H9 (cell line): ENCODE measurements around the gene APOL5. TPM values are rescaled to one million over a fixed set of nuclear protein-coding genes. Genes with fewer than 3 reads are reported as not detected.

ENCODE experiments used
- DNase-seq: peaks from one replicate; pipeline ENCODE4 v3.0.0-alpha.2; 2017
- H2AFZ ChIP-seq: one replicate; pipeline ENCODE4 v1.6.1; 2013; ENCODE audit warnings: mild to moderate bottlenecking, low read length, control low read depth, moderate library complexity
- H2AK5ac ChIP-seq: 2 replicates; pipeline ENCODE4 v1.6.1; 2013; ENCODE audit warnings: low read length, control low read depth, mixed read lengths; ENCODE audit not compliant: insufficient read length
- H2BK120ac ChIP-seq: one replicate; pipeline ENCODE4 v1.6.1; 2013; ENCODE audit warnings: low read depth, mild to moderate bottlenecking, low read length, control low read depth, inconsistent platforms; ENCODE audit not compliant: poor library complexity, severe bottlenecking
- H2BK12ac ChIP-seq: 2 replicates; pipeline ENCODE4 v1.6.1; 2013; ENCODE audit warnings: low read length, control low read depth, mixed read lengths, low read depth; ENCODE audit not compliant: insufficient read length
- H2BK15ac ChIP-seq: 2 replicates; pipeline ENCODE4 v1.6.1; 2013; ENCODE audit warnings: low read depth, low read length, control low read depth
- H2BK20ac ChIP-seq: one replicate; pipeline ENCODE4 v1.6.1; 2013; ENCODE audit warnings: low read depth, mild to moderate bottlenecking, low read length, control low read depth, inconsistent platforms; ENCODE audit not compliant: poor library complexity, severe bottlenecking
- H2BK5ac ChIP-seq: 2 replicates; pipeline ENCODE4 v1.6.1; 2013; ENCODE audit warnings: low read length, control low read depth, mixed read lengths; ENCODE audit not compliant: insufficient read length
- H3K14ac ChIP-seq: 2 replicates; pipeline ENCODE4 v1.6.1; 2013; ENCODE audit warnings: low read length, control low read depth; ENCODE audit not compliant: insufficient read depth
- H3K18ac ChIP-seq: 2 replicates; pipeline ENCODE4 v1.6.1; 2013; ENCODE audit warnings: low read depth, mild to moderate bottlenecking, mixed read lengths, low read length, control low read depth; ENCODE audit not compliant: insufficient read length
- H3K23ac ChIP-seq: 2 replicates; pipeline ENCODE4 v1.6.1; 2013; ENCODE audit warnings: low read length, control low read depth, mixed read lengths, low read depth; ENCODE audit not compliant: insufficient read length
- H3K23me2 ChIP-seq: 2 replicates; pipeline ENCODE4 v1.6.1; 2013; ENCODE audit warnings: low read depth, mild to moderate bottlenecking, mixed read lengths, low read length, control low read depth; ENCODE audit not compliant: insufficient read length, poor library complexity, severe bottlenecking
- H3K27ac ChIP-seq: 2 replicates; pipeline ENCODE4 v1.5.1; 2013; ENCODE audit warnings: low read length, control low read depth, mixed read lengths, low read depth; ENCODE audit not compliant: insufficient read length
- H3K27me3 ChIP-seq: 2 replicates; pipeline ENCODE4 v1.6.1; 2013; ENCODE audit warnings: low read length, control low read depth, inconsistent platforms; ENCODE audit not compliant: insufficient read depth
- H3K4ac ChIP-seq: 2 replicates; pipeline ENCODE4 v1.6.1; 2013; ENCODE audit warnings: low read depth, mild to moderate bottlenecking, control low read depth, inconsistent platforms, low read length, moderate library complexity
- H3K4me1 ChIP-seq: 2 replicates; pipeline ENCODE4 v1.6.1; 2013; ENCODE audit warnings: low read length, control low read depth, inconsistent platforms; ENCODE audit not compliant: insufficient read depth
- H3K4me2 ChIP-seq: 2 replicates; pipeline ENCODE4 v1.6.1; 2013; ENCODE audit warnings: low read length, control low read depth, mixed read lengths; ENCODE audit not compliant: insufficient read length, insufficient read depth
- H3K56ac ChIP-seq: 2 replicates; pipeline ENCODE4 v1.6.1; 2013; ENCODE audit warnings: low read depth, mild to moderate bottlenecking, mixed read lengths, low read length, control low read depth; ENCODE audit not compliant: insufficient read length
- H3K79me1 ChIP-seq: 2 replicates; pipeline ENCODE4 v1.6.1; 2013; ENCODE audit warnings: low read depth, mild to moderate bottlenecking, moderate library complexity, low read length, control low read depth, inconsistent platforms; ENCODE audit not compliant: insufficient read depth, poor library complexity, severe bottlenecking
- H3K79me2 ChIP-seq: 2 replicates; pipeline ENCODE4 v1.6.1; 2013; ENCODE audit warnings: low read length, control low read depth, inconsistent platforms; ENCODE audit not compliant: insufficient read depth
- H3K9ac ChIP-seq: 2 replicates; pipeline ENCODE4 v1.6.1; 2013; ENCODE audit warnings: low read length, control low read depth, mixed read lengths; ENCODE audit not compliant: insufficient read length; ENCODE audit errors: extremely low read depth
- H3K9me3 ChIP-seq: one replicate; pipeline ENCODE4 v1.6.1; 2013; ENCODE audit warnings: low read depth, low read length, inconsistent platforms; ENCODE audit not compliant: control insufficient read depth
- H3T11ph ChIP-seq: one replicate; pipeline ENCODE4 v1.6.1; 2013; ENCODE audit warnings: mild to moderate bottlenecking, low read length, control low read depth, inconsistent platforms
- H4K20me1 ChIP-seq: one replicate; pipeline ENCODE4 v1.6.1; 2013; ENCODE audit not compliant: control insufficient read depth, insufficient read length, insufficient read depth
- H4K5ac ChIP-seq: 2 replicates; pipeline ENCODE4 v1.6.1; 2013; ENCODE audit warnings: low read depth, mild to moderate bottlenecking, mixed read lengths, low read length, control low read depth; ENCODE audit not compliant: insufficient read length
- H4K8ac ChIP-seq: replicated peaks from 2 replicates; pipeline ENCODE4 v1.6.1; 2013; ENCODE audit warnings: low read length, control low read depth, mixed read lengths, low read depth; ENCODE audit not compliant: insufficient read length
- H4K91ac ChIP-seq: 2 replicates; pipeline ENCODE4 v1.6.1; 2013; ENCODE audit warnings: low read depth, mild to moderate bottlenecking, moderate library complexity, mixed read lengths, low read length, control low read depth; ENCODE audit not compliant: insufficient read length
- H3K27ac Mint-ChIP-seq, 3 experiments: 2 replicates in 2 of 3; 3 replicates in 1 of 3; pipeline ENCODE4 v1.8.0; 2020 to 2021; ENCODE audit warnings: mixed read lengths in 3 of 3, mild to moderate bottlenecking in 1 of 3, moderate library complexity in 1 of 3
- H3K27me3 Mint-ChIP-seq: 2 replicates; pipeline ENCODE4 v1.8.0; 2021; ENCODE audit warnings: low read depth, mild to moderate bottlenecking, moderate library complexity, mixed read lengths
- H3K36me3 Mint-ChIP-seq, 3 experiments: 2 replicates in 2 of 3; 3 replicates in 1 of 3; pipeline ENCODE4 v1.8.0; 2020 to 2021; ENCODE audit warnings: low read depth in 3 of 3, mixed read lengths in 3 of 3; ENCODE audit not compliant: insufficient read depth in 1 of 3
- H3K4me1 Mint-ChIP-seq, 2 experiments: 2 replicates each; pipeline ENCODE4 v1.8.0; 2020; ENCODE audit warnings: mixed read lengths in 2 of 2
- H3K4me3 Mint-ChIP-seq, 2 experiments: 2 replicates in 1 of 2; 3 replicates in 1 of 2; pipeline ENCODE4 v1.8.0; 2020 to 2021; ENCODE audit warnings: mild to moderate bottlenecking in 2 of 2, mixed read lengths in 2 of 2, moderate library complexity in 1 of 2
- H3K9me3 Mint-ChIP-seq, 2 experiments: 2 replicates in 1 of 2; 3 replicates in 1 of 2; pipeline ENCODE4 v1.8.0; 2020; ENCODE audit warnings: mild to moderate bottlenecking in 2 of 2, mixed read lengths in 2 of 2, moderate library complexity in 1 of 2
- WGBS: extraction: QIAGEN DNeasy Blood & Tissue Kit; methylation state at CpG from one replicate; pipeline ENCODE4 v1.1.7; 2013; ENCODE audit warnings: missing lambda C conversion rate, low lambda C conversion rate, mixed read lengths; ENCODE audit not compliant: insufficient read length; ENCODE audit errors: extremely low coverage; 5-methylcytosine and 5-hydroxymethylcytosine counted together
- total RNA-seq: library from RNA; stranded (reverse); gene quantifications from 2 replicates; pipeline ENCODE4 v1.2.1, GENCODE V29; 2021
- TF ChIP-seq, protein P1 (sequence below): fragments of 200-600 bp; sonication (generic); conservative IDR thresholded peaks from 3 replicates; pipeline ENCODE4 v1.8.0; 2021; ENCODE audit warnings: antibody characterized with exemption, mild to moderate bottlenecking

APOL5 gene
- total RNA-seq, 1 experiment from 2014 or later: not detected

DNA sequence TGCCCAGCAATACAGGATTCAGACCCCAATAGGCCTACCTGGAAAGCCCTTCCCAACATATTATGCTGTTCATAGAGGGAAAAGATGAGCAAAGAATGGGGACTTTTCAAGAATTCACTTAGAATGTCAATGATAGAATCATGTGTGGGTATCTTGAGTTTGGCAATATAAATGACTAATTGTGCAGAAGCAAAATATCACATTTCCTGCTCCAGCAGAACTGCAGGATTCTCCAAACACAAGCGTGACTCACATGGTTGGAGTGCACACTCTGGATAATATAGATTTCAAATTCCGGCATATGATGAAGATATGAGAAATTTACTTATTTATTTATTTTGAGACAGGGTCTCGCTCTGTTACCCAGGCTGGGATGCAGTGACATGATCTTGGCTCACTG is 12.5 kb upstream of the APOL5 start:
- TF ChIP-seq, protein P1, sequence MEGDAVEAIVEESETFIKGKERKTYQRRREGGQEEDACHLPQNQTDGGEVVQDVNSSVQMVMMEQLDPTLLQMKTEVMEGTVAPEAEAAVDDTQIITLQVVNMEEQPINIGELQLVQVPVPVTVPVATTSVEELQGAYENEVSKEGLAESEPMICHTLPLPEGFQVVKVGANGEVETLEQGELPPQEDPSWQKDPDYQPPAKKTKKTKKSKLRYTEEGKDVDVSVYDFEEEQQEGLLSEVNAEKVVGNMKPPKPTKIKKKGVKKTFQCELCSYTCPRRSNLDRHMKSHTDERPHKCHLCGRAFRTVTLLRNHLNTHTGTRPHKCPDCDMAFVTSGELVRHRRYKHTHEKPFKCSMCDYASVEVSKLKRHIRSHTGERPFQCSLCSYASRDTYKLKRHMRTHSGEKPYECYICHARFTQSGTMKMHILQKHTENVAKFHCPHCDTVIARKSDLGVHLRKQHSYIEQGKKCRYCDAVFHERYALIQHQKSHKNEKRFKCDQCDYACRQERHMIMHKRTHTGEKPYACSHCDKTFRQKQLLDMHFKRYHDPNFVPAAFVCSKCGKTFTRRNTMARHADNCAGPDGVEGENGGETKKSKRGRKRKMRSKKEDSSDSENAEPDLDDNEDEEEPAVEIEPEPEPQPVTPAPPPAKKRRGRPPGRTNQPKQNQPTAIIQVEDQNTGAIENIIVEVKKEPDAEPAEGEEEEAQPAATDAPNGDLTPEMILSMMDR: no peak
- Histone ChIP-seq H3K23ac (no peak overlapping the region), H2AFZ (no peak overlapping the region), H3K79me2 (no peaks in the 10 kb centered on the region), H3T11ph (no peak overlapping the region), H3K18ac (no peak overlapping the region), H3K4me2 (no peak overlapping the region), H3K9ac (no peak overlapping the region), H3K27ac (no peak overlapping the region), H3K4ac (no peak overlapping the region), H2BK5ac (no peak overlapping the region), H4K5ac (no peak overlapping the region), H4K8ac (no peak overlapping the region), H3K27me3 (no peaks in the 10 kb centered on the region), H2BK20ac (no peak overlapping the region), H3K14ac (no peak overlapping the region), H2BK120ac (no peak overlapping the region), H3K9me3 (no peaks in the 10 kb centered on the region), H2BK15ac (no peak overlapping the region), H2AK5ac (no peak overlapping the region), H4K20me1 (no peaks in the 10 kb centered on the region), H3K79me1 (no peaks in the 10 kb centered on the region), H4K91ac (no peak overlapping the region), H3K4me1 (no peaks in the 10 kb centered on the region), H3K56ac (no peak overlapping the region), H3K23me2 (no peaks in the 10 kb centered on the region), H2BK12ac (no peak overlapping the region)
- Mint-ChIP-seq H3K4me3 (no peak overlapping the region), H3K36me3 (no peaks in the 10 kb centered on the region), H3K9me3 (no peaks in the 10 kb centered on the region; a peak in 1 of 5 replicates), H3K27me3 (0 out of 2 replicates have a peak, but pooled peaks cover under 1% of the 10 kb centered on the region), H3K4me1 (no peaks in the 10 kb centered on the region), H3K27ac (no peak overlapping the region)
- no CpG with 5 or more reads among the region's 3 CpGs for WGBS
- DNase-seq: no peak
